SKM-1 treated with dmso at 0.1 percent for 144 hours (cell line): Measurements from ENCODE around the gene LOXL3.
A peak's percentile ranks its signal among the peaks of the same experiment; 100 is the strongest.
"Not testable (repeated sequence)": the region's sequence is repeated elsewhere in the genome, so short reads cannot be mapped to it uniquely, and the experiment has no call there.

ENCODE experiments used
- DNase-seq: peaks from one replicate; lab custom pipeline; 2025; ENCODE audit not compliant: unreplicated experiment; lab: John Stamatoyannopoulos, UW

The LOXL3 gene

GRCh38 chr2:74573747-74574562, 20.2 kb upstream of the LOXL3 start:
- DNase-seq: peak; percentile 74

GRCh38 chr2:74572178-74572925, 18.6 kb upstream of the LOXL3 start:
- no peak for DNase-seq

- peak; percentile 28 for DNase-seq
These were observed 17.3 kb upstream of the LOXL3 start for GRCh38 chr2:74571058-74571457.

GRCh38 chr2:74569686-74570085, 15.9 kb upstream of the LOXL3 start:
- DNase-seq: no peak

- no peak for DNase-seq
These were observed 14.1 kb upstream of the LOXL3 start for GRCh38 chr2:74567881-74568280.

GRCh38 chr2:74566754-74567085, 13.0 kb upstream of the LOXL3 start:
- DNase-seq: no peak

GRCh38 chr2:74566076-74566753, 12.5 kb upstream of the LOXL3 start:
- DNase-seq: no peak

GRCh38 chr2:74564222-74564621, 10.5 kb upstream of the LOXL3 start:
- DNase-seq: no peak

- DNase-seq: no peak
These were observed 8.5 kb upstream of the LOXL3 start for GRCh38 chr2:74562126-74562775.

GRCh38 chr2:74561022-74561421, 7.3 kb upstream of the LOXL3 start:
- DNase-seq: not testable (repeated sequence)

- DNase-seq: no peak
These were observed 6.8 kb upstream of the LOXL3 start for GRCh38 chr2:74560591-74560990.

- DNase-seq: no peak
These were observed 6.2 kb upstream of the LOXL3 start for GRCh38 chr2:74559912-74560311.

- DNase-seq: no peak
These were observed 4.8 kb upstream of the LOXL3 start for GRCh38 chr2:74558284-74559230.

- DNase-seq: no peak
These were observed 3.2 kb upstream of the LOXL3 start for GRCh38 chr2:74556831-74557370.

GRCh38 chr2:74556159-74556558, 2.4 kb upstream of the LOXL3 start:
- DNase-seq: no peak

- DNase-seq: peak; percentile 13
These were observed 1.9 kb upstream of the LOXL3 start for GRCh38 chr2:74555610-74556103.

- peak; percentile 25 for DNase-seq
These were observed 1.2 kb upstream of the LOXL3 start for GRCh38 chr2:74554820-74555531.

GRCh38 chr2:74552914-74553811, 579 bp downstream of the LOXL3 start:
- no peak for DNase-seq
